ENCODE data around the gene CYP46A1. TPM values are rescaled to one million over a fixed set of nuclear protein-coding genes. Genes with fewer than 3 reads are reported as not detected.

CYP46A1 gene
- polyA plus RNA-seq, 5 donors: 3.9 to 6.3 (median 6.1) TPM

GRCh38 chr14:99728231-99728920 lies 44.3 kb downstream of the CYP46A1 start:
- no peak for DNase-seq

GRCh38 chr14:99728981-99729451 lies 44.9 kb downstream of the CYP46A1 start:
- DNase-seq: no peak

DNA sequence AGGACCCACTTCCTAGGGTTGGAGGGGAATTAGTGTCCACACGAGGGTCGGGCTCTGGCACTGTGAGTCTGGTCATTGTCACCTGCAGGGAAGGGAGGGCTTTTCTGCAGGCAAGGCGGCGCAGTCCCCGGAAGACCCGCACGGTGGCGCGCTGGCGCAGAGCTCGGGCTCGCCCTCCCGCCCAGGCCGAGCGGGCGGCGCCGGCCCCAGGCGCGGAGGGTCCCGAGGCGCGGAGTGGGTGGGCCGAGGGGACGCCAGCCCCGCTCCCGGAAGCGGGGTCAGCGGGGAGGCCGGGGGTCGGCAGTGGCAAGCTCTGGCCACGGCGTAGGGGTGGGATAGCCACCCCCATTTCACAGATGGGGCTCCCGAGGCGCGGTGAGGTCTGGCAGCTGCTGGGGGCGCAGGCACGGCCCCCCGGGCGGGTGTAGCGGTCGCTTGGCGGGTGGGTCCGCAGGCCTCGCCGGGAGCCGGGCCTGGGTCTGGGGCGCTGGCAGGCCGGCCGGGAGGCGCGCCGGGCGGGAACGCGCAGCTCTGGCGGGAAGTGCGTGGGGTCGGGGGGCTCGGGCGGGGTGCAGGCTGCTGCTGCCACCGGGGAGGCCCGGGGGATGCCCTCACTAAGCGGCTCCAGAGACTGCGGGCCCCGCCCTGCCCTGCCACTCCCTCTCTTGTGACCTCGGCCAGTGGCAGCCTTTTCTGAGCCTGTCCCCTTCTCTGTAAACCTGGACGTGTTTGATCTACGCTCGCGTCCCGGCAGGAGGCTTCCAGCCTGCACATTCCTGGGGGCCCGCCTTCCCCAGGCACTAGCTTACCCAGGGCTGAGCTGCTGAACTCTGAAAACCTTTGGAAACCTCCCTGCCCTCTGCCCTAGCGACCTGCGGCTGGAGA lies 46.1 kb downstream of the CYP46A1 start:
- DNase-seq: peak in 1 of 2 donors; percentile 67

GRCh38 chr14:99730876-99731546 lies 46.9 kb downstream of the CYP46A1 start:
- DNase-seq: no peak

DNA sequence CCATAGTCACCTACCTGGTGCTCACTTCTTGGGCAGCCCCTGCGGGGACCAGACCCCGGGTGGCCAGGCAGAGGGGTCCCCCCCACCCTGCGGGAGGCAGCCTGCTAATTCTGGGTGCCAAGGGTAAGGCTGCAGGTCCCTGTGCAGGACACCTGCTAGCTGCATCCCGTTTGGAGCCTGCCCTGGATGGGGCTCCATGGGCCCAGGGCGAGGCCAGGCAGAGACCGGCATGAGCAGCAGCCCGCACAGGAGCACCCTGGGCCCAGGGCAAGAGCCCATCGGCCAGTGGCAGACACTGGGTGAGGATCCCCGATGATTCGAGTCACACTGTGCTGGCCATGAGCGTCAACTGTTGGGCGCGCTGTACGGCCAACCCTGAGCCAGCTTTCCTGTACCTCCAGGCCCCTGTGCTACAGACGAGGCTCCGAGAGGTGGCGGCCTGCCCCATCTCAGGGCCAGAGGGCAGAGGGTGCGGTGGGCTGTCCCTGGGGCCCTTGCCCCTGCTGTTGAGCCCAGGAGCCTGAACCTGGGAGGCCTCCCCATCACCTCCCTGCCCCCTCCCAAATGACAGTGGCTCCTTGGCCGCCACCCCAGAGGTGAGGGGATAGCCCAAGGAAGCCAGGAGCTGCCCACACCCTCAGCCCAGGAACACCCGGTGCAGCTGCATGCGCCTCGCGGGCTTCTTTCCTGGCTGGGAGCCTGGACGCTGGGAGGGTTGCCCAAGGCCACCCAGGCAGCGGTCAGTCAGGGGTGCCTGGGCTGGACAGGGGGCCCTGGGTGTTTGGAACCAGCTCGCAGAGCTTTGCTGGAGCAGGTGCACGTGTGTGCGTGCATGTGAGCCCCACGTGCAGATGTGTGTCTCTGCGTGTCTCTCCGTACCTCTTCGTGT lies 47.7 kb downstream of the CYP46A1 start:
- DNase-seq: no peak

GRCh38 chr14:99732436-99733210 lies 48.5 kb downstream of the CYP46A1 start:
- no peak for DNase-seq

DNA sequence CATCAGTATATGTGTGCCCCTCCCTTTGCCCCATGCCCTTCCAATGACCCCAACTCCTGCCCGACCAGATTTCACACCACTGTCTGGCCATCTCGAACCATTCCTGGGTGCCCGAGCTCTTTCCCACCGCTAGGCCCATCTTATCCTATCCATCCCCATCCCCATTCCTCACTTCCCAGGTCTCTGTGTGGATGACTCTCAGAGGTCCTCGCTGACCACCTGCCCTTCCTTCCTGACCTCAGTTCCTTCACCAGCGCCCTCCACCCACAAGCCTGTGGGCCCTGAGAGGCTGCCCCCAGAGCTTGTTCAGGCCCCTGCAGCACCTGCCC lies 49.1 kb downstream of the CYP46A1 start:
- DNase-seq: no peak

GRCh38 chr14:99733540-99734405 lies 49.7 kb downstream of the CYP46A1 start:
- no peak for DNase-seq

DNA sequence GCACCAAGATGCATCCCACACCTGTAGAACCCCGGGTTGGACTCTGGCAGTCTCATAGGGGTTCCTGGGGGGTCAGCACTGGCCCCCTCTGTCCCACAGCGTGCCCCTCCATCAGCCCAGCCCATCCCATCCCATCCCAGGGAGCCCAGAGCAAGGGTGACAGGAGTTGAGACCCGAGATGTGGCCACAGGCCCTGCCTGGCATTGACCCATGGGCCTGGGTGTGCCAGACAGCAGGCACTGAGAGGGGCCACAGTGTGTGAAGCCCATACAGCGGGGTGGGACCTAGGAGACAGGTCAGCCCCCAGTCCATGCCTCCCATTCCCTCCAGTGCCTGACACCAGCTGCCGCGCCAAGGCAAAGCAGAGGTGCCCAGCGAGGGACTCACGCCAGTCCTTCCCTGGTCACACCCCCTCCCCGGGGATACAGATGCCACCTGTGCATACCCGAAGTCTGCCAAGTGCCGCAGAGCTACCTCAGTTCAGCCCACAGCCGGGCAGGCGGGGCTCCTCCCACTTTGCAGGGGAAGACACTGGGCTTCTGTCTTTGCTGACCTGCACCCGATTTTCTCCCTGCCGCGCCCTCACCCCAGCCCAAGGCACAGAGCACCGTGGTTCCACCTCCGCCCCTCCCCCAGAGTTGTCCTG lies 50.4 kb downstream of the CYP46A1 start:
- no peak for DNase-seq

DNA sequence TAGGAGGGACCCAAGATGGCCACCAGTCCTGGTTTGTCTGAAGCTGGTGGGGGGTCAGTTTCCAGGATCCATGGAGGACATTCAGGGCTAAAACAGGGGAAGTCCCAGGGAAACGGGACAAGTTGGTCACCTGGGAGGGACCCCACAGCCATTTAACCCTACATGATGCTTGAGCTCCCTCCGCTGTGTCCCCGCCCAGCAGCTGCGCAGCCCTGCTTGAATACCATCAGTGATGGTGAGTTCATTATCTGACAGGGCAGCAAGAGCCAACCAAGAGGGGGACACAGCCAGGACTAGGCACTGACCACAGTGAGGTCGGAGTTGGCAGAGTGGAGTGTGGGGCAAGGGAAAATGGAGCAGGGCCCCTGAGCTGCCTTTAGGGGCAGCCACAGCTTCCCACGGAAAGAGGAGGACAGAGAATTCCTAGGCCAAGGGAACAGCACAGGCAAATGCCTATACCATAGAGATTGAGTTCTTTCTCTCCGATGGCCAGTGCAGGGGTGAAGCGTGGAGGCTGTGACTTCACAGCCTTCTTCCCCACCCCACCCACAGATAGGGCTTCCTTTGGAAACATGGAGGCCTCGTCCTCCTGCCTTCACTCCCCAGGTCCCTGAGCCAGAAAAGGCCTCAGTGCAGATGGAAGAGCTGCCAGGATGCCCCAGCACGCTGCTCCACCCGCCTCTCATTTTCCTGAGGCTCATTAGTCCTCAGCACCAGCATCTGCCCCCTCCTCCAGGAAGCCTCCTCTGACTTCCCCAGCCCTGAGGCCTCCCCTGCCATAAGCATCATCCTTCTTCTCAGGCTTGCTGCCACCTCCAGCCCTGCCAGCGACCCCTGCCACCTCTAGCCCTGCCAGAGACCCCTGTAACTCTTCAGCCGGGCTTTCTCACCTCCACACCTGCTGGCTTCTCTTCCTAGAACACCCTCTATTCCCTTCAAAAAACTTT lies 51.4 kb downstream of the CYP46A1 start:
- no peak for DNase-seq

- DNase-seq: peak in 1 of 2 donors; percentile 69
Observed at GRCh38 chr14:99736603-99737371, 52.7 kb downstream of the CYP46A1 start.

DNA sequence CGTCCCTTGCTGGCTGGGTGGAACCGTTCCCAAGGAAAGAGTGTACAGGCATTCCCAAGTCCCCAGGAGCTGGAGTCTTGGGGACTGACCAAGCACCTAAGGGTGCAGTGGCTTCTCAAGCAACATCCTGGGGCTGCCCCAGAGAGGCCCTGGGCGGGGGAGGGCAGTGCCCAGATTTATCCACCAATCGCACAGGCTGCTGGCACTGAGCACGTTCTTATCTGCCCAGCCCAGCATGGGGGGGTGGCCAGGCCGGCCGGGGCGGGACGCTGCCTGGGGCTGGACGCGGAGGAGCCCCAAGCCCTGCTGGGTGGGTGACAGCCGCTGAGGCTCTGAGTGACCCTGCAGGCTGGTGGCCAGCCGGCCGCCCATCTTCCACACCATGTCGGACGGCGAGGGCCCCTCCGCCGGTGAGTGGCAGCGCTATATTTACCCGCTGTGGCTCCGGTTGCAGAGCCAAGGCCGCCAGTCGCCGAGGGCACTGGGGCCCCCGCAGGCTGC lies 53.4 kb downstream of the CYP46A1 start:
- no peak for DNase-seq

GRCh38 chr14:99737956-99738667 lies 54.0 kb downstream of the CYP46A1 start:
- no peak for DNase-seq

DNA sequence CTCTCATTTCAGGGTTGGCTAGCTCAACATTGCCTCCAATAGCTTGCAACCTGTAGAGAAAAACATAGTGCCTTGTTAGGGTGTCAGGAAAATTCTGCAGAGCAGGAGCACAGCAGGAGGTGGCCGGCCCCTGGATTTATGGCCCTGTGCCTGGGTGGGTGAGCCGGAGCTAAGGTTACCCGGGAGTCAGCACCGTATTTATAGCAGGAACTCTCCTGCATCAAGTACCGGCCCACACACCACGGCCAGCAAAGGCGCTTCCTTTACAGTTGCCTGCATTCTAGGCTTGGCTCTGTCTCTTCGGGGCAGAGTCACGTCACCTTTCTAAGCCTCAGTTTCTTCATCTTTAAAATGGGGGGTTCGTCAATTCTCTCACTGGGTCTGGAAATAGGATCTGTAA lies 56.3 kb downstream of the CYP46A1 start:
- DNase-seq: no peak

DNA sequence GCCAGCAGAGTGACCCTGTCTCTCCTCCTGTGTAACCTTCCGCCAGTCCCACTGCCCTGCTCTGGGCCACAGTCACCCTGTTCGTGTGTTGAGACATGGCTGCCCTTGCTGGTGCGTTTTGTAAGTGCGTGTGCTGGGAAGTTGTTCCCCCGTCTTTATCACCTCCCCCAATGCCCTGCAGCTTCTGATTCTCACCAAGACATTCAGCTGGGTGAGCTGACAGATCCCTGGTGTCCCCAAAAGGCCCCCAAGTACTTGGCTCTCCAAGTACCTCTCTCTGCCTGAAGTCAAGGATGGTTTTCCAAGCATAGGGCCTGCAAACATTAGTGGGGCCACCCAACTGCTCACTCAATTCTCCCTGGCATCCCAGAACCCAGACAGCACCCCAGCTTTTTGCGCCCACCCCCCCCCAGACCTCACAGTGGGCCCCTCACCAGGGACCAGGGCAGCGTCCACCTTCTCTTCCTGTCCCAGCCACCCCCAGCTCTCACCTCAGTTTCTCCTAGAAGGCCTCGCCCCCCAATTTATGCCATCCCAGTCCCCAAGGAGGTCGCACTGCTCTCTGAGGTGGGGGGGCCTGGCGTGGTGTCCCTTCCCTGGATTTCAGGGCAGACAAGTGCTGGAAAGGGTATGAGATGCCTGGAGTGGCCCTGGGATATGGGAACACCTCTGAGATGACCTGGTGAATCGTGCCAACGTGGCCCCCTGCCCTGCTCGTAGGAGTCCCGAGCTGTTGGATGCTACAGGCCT lies 57.3 kb downstream of the CYP46A1 start:
- DNase-seq: no peak

Data from right lung (tissue), 5 donors.